Measurements from ENCODE around the gene TCF19. TPM values are rescaled to one million over a fixed set of nuclear protein-coding genes. Genes with fewer than 3 reads are reported as not detected.

TCF19 gene
- total RNA-seq, 1 donor from 2014 or later: 67.2 TPM

DNA sequence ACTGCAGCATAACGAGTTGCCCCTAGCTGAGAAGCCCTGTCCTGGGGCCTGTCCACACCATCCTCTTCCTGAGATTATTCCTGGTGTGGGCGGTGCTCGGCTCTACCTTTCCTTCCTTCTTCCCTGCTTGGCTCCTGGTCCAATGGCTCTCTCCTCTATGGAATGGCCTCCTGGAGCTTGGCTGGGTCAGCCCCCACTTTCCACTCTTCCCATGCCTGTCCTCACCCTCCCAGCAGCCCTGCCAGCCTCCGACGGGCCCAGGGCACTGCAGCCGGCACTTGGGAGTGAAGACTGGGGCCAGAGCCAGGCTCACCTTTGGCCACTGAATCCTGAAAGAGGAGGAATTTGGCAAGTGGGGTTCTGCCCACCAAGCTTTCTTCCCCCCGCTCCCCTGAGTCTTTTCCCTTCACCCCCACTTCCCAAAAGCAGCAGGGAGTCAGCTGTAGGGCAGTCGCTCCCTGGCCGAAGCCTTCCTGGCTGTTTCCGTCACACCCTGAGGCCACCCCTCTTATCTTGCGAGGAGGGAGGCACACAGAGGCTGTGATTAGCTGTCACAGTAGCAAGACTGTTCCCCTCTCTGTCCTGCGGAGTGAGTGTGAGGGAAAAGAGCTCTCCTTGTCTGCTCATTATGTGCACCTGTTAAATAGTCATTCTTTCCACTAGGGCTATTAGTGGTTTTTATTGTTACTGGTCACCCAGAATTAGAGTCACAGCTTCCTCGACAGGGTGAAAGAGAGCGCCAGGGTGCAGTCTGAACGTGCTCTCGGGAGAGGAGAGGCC, 31.8 kb upstream of the TCF19 start:
- intact Hi-C loops (cut with micrococcal nuclease): no loop called here

DNA sequence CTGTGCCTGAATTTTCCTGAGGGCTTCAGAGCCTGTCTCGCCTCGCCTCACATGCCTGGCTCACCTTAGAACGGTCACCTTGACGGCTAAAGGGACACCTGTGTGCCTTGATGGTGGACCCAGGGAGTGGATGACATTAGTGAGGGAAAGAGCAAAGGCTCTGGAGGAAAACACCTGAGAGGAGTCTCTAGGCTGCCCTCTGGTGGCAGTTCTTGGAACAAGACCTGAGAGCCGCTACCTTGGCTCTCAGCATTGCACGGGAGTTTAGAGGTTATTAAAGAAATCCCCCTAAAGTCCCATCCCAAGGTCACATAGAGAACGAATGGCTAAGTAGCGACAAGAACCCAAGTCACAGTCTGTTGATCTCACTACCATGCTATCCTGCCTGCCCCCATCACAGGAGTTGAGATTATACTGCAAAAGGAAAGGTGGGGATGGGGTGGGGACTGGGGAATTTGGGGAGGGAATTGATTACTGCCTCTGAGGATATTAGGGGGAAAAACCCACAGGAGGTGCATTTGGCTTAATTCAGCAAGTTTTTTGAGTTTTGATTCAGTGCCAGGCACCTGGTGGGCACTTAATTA, 30.2 kb upstream of the TCF19 start:
- intact Hi-C loops (cut with micrococcal nuclease): loop anchor here (1.0 to 2.0 kb wide), 2 partner anchors 65 to 213 kb away; no protein-coding TSS in a partner anchor

GRCh38 chr6:31129130-31129529, 29.3 kb upstream of the TCF19 start:
- intact Hi-C loops (cut with micrococcal nuclease): loop anchor here (2.0 kb wide), 1 partner anchor 64 kb away; no protein-coding TSS in a partner anchor

GRCh38 chr6:31130751-31131150, 27.6 kb upstream of the TCF19 start:
- intact Hi-C loops (cut with micrococcal nuclease): no loop called here

GRCh38 chr6:31131595-31131994, 26.8 kb upstream of the TCF19 start:
- intact Hi-C loops (cut with micrococcal nuclease): no loop called here

DNA sequence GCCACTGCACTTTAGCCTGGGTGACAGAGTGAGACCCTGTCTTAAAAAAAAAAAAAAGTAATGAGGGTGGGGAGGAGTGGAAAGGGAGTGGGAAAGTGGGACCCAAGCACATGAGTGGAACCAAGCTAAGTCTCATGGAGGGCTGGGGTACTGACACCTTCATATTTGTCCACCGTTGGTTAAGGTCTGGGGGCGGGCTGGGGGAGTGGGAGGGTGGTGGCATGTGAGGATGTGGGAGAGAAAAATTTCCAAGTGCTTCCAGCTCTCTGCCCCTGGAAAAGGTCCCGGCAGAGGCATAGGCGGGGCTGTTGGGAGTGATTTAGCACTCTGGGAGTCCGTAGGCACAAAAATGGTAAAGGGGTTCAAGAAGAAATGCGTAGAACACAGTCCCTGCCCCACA, 25.6 kb upstream of the TCF19 start:
- intact Hi-C loops (cut with micrococcal nuclease): no loop called here

DNA sequence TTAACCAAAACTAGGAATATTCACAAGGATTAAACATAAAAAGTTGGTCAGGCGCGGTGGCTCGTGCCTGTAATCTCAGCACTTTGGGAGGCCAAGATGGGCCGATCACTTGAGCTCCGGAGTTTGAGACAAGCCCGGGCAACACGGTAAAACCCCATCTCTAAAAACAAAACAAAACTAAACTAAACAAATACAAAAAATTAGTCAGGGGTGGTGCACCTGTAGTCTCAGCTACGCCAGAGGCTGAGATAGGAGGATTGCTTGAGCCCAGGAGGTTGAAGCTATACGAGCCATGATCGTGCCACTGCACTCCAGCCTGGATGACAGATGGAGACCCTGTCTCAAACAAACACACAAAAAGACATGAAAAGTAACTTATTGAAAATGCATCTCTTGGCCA, 22.7 kb upstream of the TCF19 start:
- intact Hi-C loops (cut with micrococcal nuclease): no loop called here

- intact Hi-C loops (cut with micrococcal nuclease): no loop called here
Measured at GRCh38 chr6:31138982-31139381, 19.4 kb upstream of the TCF19 start, which contains the start of gene PSORS1C2. Gene PSORS1C2, minus strand, starts transcription at chr6:31139066. Its CDS starts 40 bp downstream, at chr6:31139026.

DNA sequence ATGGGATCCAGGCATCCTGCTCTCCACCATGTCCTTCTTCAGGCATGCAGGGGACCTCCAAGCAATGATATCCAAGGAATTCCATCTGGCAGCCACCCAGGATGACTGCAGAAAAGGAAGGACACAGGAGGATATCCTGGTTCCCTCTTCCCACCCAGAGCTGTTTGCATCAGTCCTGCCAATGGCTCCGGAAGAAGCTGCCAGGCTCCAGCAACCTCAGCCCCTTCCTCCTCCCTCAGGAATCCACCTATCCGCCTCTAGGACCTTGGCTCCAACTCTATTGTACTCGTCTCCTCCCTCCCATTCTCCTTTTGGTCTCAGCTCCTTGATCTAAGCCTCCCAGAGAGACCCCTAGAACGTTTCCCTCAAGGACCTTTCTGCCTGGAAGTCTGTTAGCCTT, 18.8 kb upstream of the TCF19 start:
- intact Hi-C loops (cut with micrococcal nuclease): no loop called here

GRCh38 chr6:31140643-31141042, 17.7 kb upstream of the TCF19 start:
- intact Hi-C loops (cut with micrococcal nuclease): no loop called here

DNA sequence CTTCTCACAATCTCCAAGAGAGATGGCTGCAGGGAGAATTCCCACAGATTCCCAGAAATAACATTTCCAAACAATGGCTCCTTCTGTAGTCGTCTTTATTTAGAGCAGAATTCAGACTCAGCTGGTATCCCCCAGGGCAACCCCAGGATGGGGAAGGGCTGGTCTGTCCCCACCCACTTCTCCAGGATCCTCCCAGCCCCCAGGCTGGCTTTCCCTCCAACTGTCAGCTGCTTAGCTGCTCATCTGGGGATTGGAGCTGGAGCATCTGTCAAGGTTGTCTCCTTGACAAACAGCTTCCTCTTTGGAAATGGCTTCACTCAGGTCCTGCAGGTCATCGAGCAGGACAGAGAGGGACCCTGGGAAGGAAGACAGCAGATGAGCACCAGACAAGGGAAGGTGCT, 16.0 kb upstream of the TCF19 start:
- intact Hi-C loops (cut with micrococcal nuclease): no loop called here

GRCh38 chr6:31143148-31143547, 15.2 kb upstream of the TCF19 start:
- intact Hi-C loops (cut with micrococcal nuclease): no loop called here

DNA sequence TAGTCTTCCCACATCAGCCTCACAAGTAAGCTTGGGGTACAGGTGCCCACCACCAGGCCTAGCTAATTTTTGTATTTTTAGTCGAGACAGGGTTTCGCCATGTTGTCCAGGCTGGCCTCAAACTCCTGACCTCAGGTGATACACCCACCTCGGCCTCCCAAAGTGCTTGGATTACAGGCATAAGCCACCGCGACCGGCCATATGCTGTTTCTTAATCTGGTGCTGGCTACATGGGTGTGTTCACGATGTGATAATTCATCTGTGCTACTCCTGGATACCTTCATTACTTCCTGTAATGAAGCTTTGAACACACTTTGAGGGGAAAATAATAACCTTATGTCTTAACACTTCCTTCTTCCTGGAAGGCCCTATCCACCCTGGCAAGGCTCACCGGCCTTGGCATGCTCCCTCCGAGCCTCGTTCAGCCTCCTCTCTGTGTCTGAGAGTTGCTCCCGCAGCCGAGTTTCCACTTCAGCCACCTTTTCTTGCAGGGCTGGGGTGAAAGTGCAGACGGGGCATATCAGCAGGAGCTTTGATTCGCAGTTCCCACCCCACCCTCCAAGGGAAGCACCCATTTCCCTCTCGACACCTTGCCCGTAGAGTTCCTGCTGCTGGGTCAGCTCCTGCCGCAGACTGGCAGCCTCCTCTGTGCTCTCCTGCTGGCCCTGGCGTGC, 14.0 kb upstream of the TCF19 start:
- intact Hi-C loops (cut with micrococcal nuclease): no loop called here

- intact Hi-C loops (cut with micrococcal nuclease): no loop called here
Measured at GRCh38 chr6:31144970-31145340, 13.4 kb upstream of the TCF19 start.

DNA sequence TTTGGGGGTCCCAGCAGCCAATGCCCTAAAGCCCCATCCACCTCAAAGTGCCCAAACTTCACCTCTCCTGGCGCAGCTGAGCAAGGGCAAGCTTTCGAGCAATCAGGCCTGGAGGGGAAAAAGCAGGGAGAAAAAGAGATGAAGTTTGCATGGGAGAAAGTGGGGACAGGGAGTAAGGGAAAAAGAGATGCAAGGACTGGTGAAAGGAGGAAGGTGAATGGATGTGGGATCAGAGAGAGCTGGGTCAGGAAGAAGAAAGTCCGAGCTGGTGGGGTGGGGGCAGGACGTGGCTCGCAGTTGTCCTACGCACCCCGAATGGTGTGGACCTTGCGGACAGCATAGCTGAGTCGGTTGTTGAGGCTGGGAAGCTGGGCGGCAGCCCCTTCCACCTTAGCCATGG, 13.0 kb upstream of the TCF19 start:
- intact Hi-C loops (cut with micrococcal nuclease): no loop called here

DNA sequence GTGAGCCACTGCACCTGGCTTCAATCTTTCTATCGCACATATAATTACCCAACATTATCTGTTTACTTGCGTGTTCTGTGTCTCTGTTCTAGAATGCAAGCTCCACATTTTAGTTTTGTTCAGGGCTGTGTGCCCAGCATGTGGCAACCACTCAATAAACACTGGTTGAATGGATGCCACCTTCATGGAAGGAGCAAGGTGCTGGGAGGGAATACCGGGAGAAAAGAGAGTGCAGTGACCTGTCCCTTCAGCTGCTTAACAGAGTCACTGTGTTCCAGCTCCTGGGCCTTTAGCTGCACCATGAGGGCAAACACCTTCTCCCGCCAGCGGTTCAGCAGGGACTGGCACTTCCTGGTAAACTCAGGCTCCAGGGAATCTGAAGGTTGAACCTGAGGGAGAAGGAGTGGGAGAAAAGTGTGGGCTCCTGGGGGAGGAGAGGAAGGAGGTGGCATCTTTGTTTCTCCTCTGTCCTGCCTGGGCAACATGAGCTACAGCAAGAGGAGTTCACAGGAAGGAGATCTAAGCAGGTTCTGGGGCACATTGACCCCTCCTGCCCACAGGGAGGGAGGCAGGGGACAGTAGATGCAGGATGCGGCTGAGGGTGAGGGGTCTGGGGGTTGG, 8.5 kb upstream of the TCF19 start:
- intact Hi-C loops (cut with micrococcal nuclease): loop anchor here (10.0 kb wide), 1 partner anchor 825 kb away; the partner anchor contains the start of gene DXO

- intact Hi-C loops (cut with micrococcal nuclease): loop anchor here (10.0 kb wide), 1 partner anchor 822 kb away; the partner anchor contains the start of gene DXO
Measured at GRCh38 chr6:31152781-31153180, 5.6 kb upstream of the TCF19 start.

DNA sequence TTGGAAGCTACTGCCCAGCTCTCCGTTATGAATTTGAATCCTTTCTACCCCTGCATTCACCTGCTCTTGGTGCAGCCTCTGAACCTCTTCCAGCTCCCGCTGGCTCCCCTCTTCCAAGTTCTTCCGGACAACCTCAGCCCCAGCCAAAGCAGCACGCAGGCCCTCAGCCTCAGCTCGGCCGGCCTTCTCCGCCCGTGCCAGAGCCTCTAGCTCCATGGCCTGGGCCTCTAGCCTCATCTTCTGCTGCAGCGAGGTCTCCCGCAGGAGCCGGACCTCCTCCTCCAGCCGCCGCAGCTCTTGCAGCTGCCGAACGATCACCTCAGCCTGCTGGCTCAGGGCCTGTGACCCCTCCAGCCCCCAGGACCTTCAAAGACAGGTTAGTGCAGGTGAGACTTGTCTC, 4.0 kb upstream of the TCF19 start:
- intact Hi-C loops (cut with micrococcal nuclease): loop anchor here (10.0 kb wide), 1 partner anchor 820 kb away; the partner anchor contains the start of gene DXO

- intact Hi-C loops (cut with micrococcal nuclease): loop anchor here (5.0 to 10.0 kb wide), 2 partner anchors 466 to 818 kb away; partner anchors contain the start of genes DXO and PRRC2A
Measured at GRCh38 chr6:31156641-31157040, 1.7 kb upstream of the TCF19 start.

DNA sequence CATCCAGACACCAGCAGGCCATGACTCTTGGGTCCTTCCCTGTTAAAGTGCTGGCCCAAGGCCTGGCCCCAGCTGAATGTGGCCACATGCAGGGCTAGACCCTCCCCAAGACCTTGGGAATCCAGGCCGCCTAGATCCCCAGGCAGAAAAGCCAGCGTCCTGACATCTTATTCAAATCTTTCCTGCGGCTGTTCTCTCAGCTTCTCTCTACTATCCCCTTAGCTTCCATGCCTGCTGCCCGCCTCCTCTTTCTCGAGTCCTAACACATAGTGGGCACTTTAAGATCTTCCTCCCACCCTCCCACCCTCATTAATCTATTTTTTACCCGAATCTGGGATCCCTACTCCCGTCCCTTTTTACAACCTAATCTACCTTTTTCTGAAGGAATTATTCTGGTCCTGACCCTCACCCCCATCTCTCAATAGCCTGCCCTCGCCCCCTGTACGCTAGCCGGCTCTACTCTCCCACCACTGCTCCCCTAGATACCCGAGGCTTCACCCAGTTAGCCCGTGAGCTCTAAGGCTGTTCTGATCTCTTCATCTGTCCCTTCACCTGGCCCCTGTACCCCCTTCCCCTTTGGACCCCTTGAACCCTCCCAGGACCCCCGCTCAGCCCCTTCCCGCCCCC, 763 bp upstream of the TCF19 start, which contains the start of gene CCHCR1:
Gene CCHCR1, minus strand, starts transcription at position 290 of the 627 bp plus-strand sequence. Its CDS starts 202 bp downstream, at position 88.
- intact Hi-C loops (cut with micrococcal nuclease): loop anchor here (1.0 to 10.0 kb wide), 16 partner anchors 20 to 1091 kb away; partner anchors contain the start of genes C6orf136, DXO, HLA-C and MDC1

Data from T-helper 1 cell treated with Interleukin-12 subunit alpha and Interleukin-12 subunit beta and Interleukin-4 antibody, amounts not matched to agents 30 ng/mL and 1 ng/mL, for 36 hours (primary cell).